Tibial artery (tissue), 4 donors: ENCODE measurements around the gene ACP6.
A peak's percentile ranks its signal among the peaks of the same experiment; 100 is the strongest.
"Not testable (repeated sequence)": the region's sequence is repeated elsewhere in the genome, so short reads cannot be mapped to it uniquely, and the experiment has no call there.

Source experiments
- DNase-seq, 2 donors: peaks; one replicate each; pipeline ENCODE4 v3.0.0-alpha.2; 2019
- H3K27ac ChIP-seq, 2 donors: fragments of 200-600 bp; sonication (generic) in 1 of 2; 1 replicate in 1 of 2; 2 replicates in 1 of 2; pipeline ENCODE4 v1.5.1; 2018 to 2019; ENCODE audit warnings: mild to moderate bottlenecking in 1 of 2
- H3K27me3 ChIP-seq, 2 donors: fragments of 200-600 bp; sonication (generic) in 1 of 2; one replicate each; pipeline versions ENCODE4 v1.5.1 to v1.6.0; 2016 to 2019
- H3K36me3 ChIP-seq, 3 donors: fragments of 200-600 bp; sonication (generic) in 2 of 3; one replicate each; pipeline ENCODE4 v1.5.1; 2016 to 2019; ENCODE audit warnings: mild to moderate bottlenecking in 2 of 3
- H3K4me1 ChIP-seq, 4 donors: fragments of 200-600 bp; sonication (generic) in 2 of 4; 1 replicate in 3 of 4; 2 replicates in 1 of 4; pipeline ENCODE4 v1.5.1; 2016 to 2019
- H3K4me3 ChIP-seq, 2 donors: fragments of 200-600 bp; sonication (generic) in 1 of 2; 1 replicate in 1 of 2; 2 replicates in 1 of 2; pipeline ENCODE4 v1.5.1; 2018 to 2019; ENCODE audit warnings: mild to moderate bottlenecking in 2 of 2
- H3K9me3 ChIP-seq, 3 donors: fragments of 200-600 bp; sonication (generic) in 1 of 3; one replicate each; pipeline ENCODE4 v1.5.1; 2016 to 2019
- intact Hi-C: fragments of 100-400 bp; cut with DNase I; formaldehyde crosslinking; loops from one replicate; pipeline ENCODE4 v1.15.0; 2023; ENCODE audit warnings: low total_unique reads
- TF ChIP-seq, protein P1 (sequence below), 2 experiments: fragments of 200-600 bp in 1 of 2; fragments of 450-650 bp in 1 of 2; IDR thresholded peaks; one replicate each; pipeline ENCODE4 v1.5.1; 2017 to 2019; ENCODE audit warnings: antibody characterized with exemption in 2 of 2, mild to moderate bottlenecking in 1 of 2, moderate library complexity in 1 of 2

Gene ACP6

DNA sequence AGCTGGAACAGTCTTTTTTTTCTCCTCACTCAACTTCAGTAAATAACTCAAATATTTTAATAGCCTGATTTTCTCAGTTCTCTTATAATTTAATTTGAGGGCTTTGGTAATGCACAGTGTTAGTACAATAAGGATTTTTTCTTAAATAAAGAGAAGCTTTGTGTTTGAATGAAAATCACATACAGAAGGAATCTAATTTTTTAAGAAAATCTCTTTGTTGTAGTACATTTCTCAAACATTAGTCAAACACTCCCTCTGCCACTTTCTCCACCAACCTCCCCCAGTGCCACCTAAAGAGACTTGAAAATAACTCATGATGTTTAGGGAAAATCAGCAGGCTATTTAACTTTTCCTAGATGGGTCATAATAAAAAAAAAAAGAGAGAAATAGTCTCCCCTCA is 42.3 kb upstream of the ACP6 start:
- no peak for DNase-seq
- Histone ChIP-seq H3K27ac (no peak overlapping the region), H3K4me3 (no peak overlapping the region), H3K9me3 (no peaks in the 10 kb centered on the region), H3K36me3 (no peaks in the 10 kb centered on the region), H3K27me3 (peaks cover 0 to 4% of the 10 kb centered on the region in 2 donors), H3K4me1 (no peaks in the 10 kb centered on the region)
- intact Hi-C loops: no loop called here
- TF ChIP-seq, protein P1, sequence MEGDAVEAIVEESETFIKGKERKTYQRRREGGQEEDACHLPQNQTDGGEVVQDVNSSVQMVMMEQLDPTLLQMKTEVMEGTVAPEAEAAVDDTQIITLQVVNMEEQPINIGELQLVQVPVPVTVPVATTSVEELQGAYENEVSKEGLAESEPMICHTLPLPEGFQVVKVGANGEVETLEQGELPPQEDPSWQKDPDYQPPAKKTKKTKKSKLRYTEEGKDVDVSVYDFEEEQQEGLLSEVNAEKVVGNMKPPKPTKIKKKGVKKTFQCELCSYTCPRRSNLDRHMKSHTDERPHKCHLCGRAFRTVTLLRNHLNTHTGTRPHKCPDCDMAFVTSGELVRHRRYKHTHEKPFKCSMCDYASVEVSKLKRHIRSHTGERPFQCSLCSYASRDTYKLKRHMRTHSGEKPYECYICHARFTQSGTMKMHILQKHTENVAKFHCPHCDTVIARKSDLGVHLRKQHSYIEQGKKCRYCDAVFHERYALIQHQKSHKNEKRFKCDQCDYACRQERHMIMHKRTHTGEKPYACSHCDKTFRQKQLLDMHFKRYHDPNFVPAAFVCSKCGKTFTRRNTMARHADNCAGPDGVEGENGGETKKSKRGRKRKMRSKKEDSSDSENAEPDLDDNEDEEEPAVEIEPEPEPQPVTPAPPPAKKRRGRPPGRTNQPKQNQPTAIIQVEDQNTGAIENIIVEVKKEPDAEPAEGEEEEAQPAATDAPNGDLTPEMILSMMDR (IDR thresholded peaks at IDR 0.05): no peak

DNA sequence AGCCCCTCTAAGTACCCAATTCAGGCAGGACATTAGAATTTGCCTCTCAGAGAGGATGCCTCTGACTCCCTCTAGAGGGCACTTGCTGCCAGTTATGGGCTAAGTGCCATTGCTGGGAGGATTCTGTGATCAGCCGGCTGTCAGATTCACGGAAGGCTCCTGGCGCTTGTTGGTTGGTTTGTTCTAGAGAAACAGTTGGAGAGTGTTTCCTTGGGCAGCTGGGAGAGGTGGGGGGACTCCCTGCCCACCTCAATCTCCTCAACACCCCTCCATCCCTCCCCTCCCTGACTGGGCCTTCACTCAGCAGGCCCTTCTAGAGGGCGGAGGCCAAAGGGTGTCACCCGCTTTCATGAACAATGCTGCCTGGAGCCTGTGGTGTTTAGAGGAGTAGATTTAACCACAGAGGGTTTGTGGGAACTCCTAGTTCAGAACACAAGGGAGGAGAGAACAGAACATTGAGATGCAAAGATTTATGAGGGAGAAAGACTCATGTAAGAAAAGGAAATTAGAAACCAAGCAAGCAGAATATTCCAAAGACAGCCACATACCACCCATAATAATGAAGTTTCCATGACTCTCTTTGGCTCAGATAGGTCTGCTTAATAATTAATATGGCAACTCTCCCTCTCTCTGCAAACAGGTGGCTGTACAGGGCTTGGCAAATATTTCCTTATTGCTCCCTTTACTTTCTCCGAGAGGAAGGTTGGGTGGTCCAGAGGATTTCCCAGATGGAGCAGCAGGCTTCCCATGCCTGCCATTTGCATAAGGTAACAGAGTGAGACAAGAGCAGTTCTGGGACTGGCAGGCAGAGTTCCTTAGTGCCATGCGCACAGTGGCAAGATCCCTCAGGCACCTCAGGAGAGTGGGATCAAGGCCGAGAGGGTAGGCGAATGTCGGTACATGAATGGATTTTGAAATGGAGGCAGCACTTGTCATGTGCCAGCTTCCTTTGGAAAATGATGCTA is 30.0 kb upstream of the ACP6 start:
- H3K36me3 ChIP-seq: no peaks in the 10 kb centered on the region
- H3K4me1 ChIP-seq: peaks cover 0 to 3% (median 0%) of the 10 kb centered on the region in 4 donors
- DNase-seq: peak; percentile 50 to 71
- no peaks in the 10 kb centered on the region for H3K9me3 ChIP-seq
- no peaks in the 10 kb centered on the region for H3K27me3 ChIP-seq
- intact Hi-C loops: no loop called here
- no peak overlapping the region for H3K4me3 ChIP-seq
- TF ChIP-seq, protein P1 (IDR thresholded peaks at IDR 0.05): peak; percentile 63 to 77
- no peak overlapping the region for H3K27ac ChIP-seq

DNA sequence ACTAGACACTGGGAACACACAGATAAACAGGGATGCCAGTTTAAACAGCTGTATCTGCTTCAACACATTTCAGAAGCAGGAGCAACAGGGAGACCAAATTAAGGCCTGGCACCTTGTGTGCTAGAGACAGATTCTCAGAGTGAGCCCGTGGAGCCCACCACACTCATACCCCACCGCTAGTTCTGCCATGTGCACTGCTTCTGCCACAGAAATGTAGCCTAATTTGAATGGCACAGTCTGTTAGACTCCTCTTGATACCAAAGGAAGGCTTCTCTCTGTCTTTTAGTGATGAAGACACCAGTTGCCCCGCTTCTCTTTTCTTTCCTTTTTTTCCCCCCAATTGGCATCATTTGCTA is 29.3 kb upstream of the ACP6 start:
- Histone ChIP-seq H3K4me1 (peaks cover 0 to 3% (median 0%) of the 10 kb centered on the region in 4 donors), H3K36me3 (no peaks in the 10 kb centered on the region), H3K27me3 (peaks cover 0 to 2% of the 10 kb centered on the region in 2 donors), H3K4me3 (no peak overlapping the region), H3K9me3 (no peaks in the 10 kb centered on the region), H3K27ac (no peak overlapping the region)
- intact Hi-C loops: no loop called here
- TF ChIP-seq, protein P1 (IDR thresholded peaks at IDR 0.05): no peak
- no peak for DNase-seq

DNA sequence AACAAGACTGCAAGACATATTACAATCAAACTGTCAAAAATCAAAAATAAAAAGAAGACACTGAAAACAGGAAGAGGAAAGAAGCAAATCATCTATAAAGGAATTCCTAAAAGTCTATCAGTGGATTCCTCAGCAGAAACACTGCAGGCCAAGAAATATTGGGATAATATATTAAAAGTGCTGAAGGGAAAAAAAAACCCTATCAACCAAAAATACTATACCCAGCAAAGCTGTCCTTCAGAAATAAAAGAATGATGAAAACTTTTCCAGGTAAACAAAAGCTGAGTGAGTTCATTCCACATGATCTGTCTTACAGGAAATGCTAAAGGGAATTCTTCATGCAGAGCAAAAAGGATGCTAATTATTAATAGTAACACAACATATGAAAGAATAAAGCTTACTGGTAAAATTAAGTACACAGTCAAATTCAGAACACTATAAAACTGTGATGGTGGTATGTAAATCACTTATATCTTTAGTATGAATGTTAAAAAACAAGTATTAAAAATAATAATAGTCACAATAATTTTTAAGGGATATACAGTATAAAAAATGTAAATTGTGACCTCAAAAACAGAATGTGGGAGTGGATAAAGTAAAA is 12.9 kb upstream of the ACP6 start:
- H3K27me3 ChIP-seq: no peaks in the 10 kb centered on the region
- no peak for DNase-seq
- no peak overlapping the region for H3K27ac ChIP-seq
- H3K4me1 ChIP-seq: no peaks in the 10 kb centered on the region
- intact Hi-C loops: no loop called here
- TF ChIP-seq, protein P1 (IDR thresholded peaks at IDR 0.05): no peak
- H3K4me3 ChIP-seq: no peak overlapping the region
- no peaks in the 10 kb centered on the region for H3K36me3 ChIP-seq
- peaks cover 0 to 26% (median 8%) of the 10 kb centered on the region in 3 donors for H3K9me3 ChIP-seq

DNA sequence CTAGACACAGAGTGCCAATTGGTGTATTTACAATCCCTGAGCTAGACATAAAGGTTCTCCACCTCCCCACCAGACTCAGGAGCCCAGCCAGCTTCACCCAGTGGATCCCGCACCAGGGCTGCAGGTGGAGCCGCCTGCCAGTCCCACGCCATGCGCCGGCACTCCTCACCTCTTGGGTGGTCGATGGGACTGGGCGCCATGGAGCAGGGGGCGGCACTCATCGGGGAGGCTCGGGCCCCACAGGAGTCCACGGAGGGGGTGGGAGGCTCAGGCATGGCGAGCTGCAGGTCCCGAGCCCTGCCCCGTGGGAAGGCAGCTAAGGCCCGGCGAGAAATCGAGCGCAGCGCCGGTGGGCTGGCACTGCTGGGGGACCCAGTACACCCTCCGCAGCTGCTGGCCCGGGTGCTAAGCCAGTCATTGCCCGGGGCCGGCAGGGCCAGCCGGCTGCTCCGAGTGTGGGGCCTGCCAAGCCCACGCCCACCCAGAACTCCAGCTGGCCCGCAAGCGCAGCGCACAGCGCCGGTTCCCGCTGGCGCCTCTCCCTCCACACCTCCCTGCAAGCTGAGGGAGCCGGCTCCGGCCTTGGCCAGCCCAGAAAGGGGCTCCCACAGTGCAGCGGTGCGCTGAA is 10.4 kb upstream of the ACP6 start:
- H3K4me3 ChIP-seq, DNase-seq, H3K36me3 ChIP-seq, H3K27me3 ChIP-seq, intact Hi-C loops, H3K27ac ChIP-seq, H3K4me1 ChIP-seq: not testable (repeated sequence)
- H3K9me3 ChIP-seq: peaks cover 0 to 31% (median 8%) of the 10 kb centered on the region in 3 donors

DNA sequence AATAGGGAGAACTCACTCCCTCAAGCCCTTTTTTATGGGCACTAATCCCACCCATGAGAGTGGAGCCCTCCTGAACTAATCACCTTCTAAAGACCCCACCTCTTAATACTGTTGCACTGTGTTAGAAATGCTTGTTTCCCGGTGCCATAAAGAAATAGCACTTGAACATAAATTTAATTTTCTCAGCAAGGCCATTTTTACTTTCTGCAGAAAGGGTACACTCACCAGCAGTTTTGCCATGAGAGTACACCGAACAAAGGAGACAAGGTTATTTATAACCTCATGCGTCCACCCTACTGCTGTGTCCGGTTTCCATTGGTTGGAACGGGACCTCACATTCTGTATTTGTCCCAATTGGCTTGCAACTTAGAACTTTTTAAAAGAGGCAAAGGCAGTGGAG is 7.4 kb upstream of the ACP6 start:
- H3K36me3 ChIP-seq, H3K27me3 ChIP-seq, DNase-seq, H3K4me1 ChIP-seq, H3K27ac ChIP-seq, intact Hi-C loops, H3K4me3 ChIP-seq: not testable (repeated sequence)
- peaks cover 0 to 18% (median 8%) of the 10 kb centered on the region in 3 donors for H3K9me3 ChIP-seq
